Measurements from ENCODE around the gene SPIN2A. TPM values are rescaled to one million over a fixed set of nuclear protein-coding genes. Genes with fewer than 3 reads are reported as not detected.
"Not testable (repeated sequence)": the region's sequence is repeated elsewhere in the genome, so short reads cannot be mapped to it uniquely, and the experiment has no call there.

Gene SPIN2A
- total RNA-seq, 1 experiment from 2014 or later: 3.4 TPM

- no peaks in the 10 kb centered on the region for H3K27me3 ChIP-seq (replicated peaks; ENCODE audit: insufficient read depth, low read depth, low read length, poor library complexity)
- no peak overlapping the region for H3K4me3 ChIP-seq (ENCODE audit: low read depth, low read length, poor library complexity, severe bottlenecking)
- no TSS peak for BruUV-seq (replicated peaks)
- ChIA-PET CTCF (no interaction called here), POLR2A (ENCODE audit: low non-redundant PET) (no interaction called here)
- TF ChIP-seq CTCF (conservative IDR thresholded peaks at IDR 0.05; ENCODE audit: low read depth, low read length): no peak
- TF ChIP-seq EZH2 (IDR thresholded peaks at IDR 0.05; ENCODE audit: borderline replicate concordance, low read depth, low read length, poor library complexity, severe bottlenecking): no peak
- intact Hi-C loops (cut with micrococcal nuclease; ENCODE audit: unreplicated experiment): no loop called here
- no peak overlapping the region for H3K27ac ChIP-seq (ENCODE audit: low read depth, low read length, poor library complexity, severe bottlenecking)
- peak; percentile 56 for DNase-seq (ENCODE audit: low spot score)
- peaks cover 5% of the 10 kb centered on the region for H3K4me1 ChIP-seq (ENCODE audit: insufficient read depth, low read length, poor library complexity, severe bottlenecking)
- no peaks in the 10 kb centered on the region for H3K36me3 ChIP-seq (ENCODE audit: insufficient read depth, low read length, poor library complexity, severe bottlenecking)
- no peaks in the 10 kb centered on the region for H3K9me3 ChIP-seq (ENCODE audit: low read depth, low read length, poor library complexity, severe bottlenecking)
Observed at GRCh38 chrX:57104921-57105398, 32.2 kb downstream of the SPIN2A start.

GRCh38 chrX:57104406-57104805 lies 32.8 kb downstream of the SPIN2A start:
- CTCF ChIA-PET: interaction anchor here (0.6 kb wide), 1 partner anchor 371 kb away, joined by 3 read pairs; no protein-coding TSS in a partner anchor
- intact Hi-C loops (cut with micrococcal nuclease; ENCODE audit: unreplicated experiment): no loop called here
- H3K4me3 ChIP-seq (ENCODE audit: low read depth, low read length, poor library complexity, severe bottlenecking): no peak overlapping the region
- peak; percentile 4 for DNase-seq (ENCODE audit: low spot score)
- H3K36me3 ChIP-seq (ENCODE audit: insufficient read depth, low read length, poor library complexity, severe bottlenecking): no peaks in the 10 kb centered on the region
- H3K27ac ChIP-seq (ENCODE audit: low read depth, low read length, poor library complexity, severe bottlenecking): no peak overlapping the region
- H3K9me3 ChIP-seq (ENCODE audit: low read depth, low read length, poor library complexity, severe bottlenecking): no peaks in the 10 kb centered on the region
- no peaks in the 10 kb centered on the region for H3K27me3 ChIP-seq (replicated peaks; ENCODE audit: insufficient read depth, low read depth, low read length, poor library complexity)
- H3K4me1 ChIP-seq (ENCODE audit: insufficient read depth, low read length, poor library complexity, severe bottlenecking): peaks cover 5% of the 10 kb centered on the region
- POLR2A ChIA-PET (ENCODE audit: low non-redundant PET): no interaction called here
- BruUV-seq (replicated peaks): no TSS peak
- TF ChIP-seq EZH2 (IDR thresholded peaks at IDR 0.05; ENCODE audit: borderline replicate concordance, low read depth, low read length, poor library complexity, severe bottlenecking): no peak
- TF ChIP-seq CTCF (conservative IDR thresholded peaks at IDR 0.05; ENCODE audit: low read depth, low read length): 0 out of 2 replicates have a peak, but pooled peaks have one; percentile 22

- Histone ChIP-seq H3K36me3 (ENCODE audit: insufficient read depth, low read length, poor library complexity, severe bottlenecking) (no peaks in the 10 kb centered on the region), H3K27me3 (replicated peaks; ENCODE audit: insufficient read depth, low read depth, low read length, poor library complexity) (no peaks in the 10 kb centered on the region), H3K4me1 (ENCODE audit: insufficient read depth, low read length, poor library complexity, severe bottlenecking) (peaks cover 5% of the 10 kb centered on the region), H3K27ac (ENCODE audit: low read depth, low read length, poor library complexity, severe bottlenecking) (no peak overlapping the region), H3K4me3 (ENCODE audit: low read depth, low read length, poor library complexity, severe bottlenecking) (no peak overlapping the region), H3K9me3 (ENCODE audit: low read depth, low read length, poor library complexity, severe bottlenecking) (no peaks in the 10 kb centered on the region)
- CTCF ChIA-PET: no interaction called here
- POLR2A ChIA-PET (ENCODE audit: low non-redundant PET): no interaction called here
- intact Hi-C loops (cut with micrococcal nuclease; ENCODE audit: unreplicated experiment): no loop called here
- DNase-seq (ENCODE audit: low spot score): no peak
- BruUV-seq (replicated peaks): no TSS peak
- TF ChIP-seq CTCF (conservative IDR thresholded peaks at IDR 0.05; ENCODE audit: low read depth, low read length) (no peak), EZH2 (IDR thresholded peaks at IDR 0.05; ENCODE audit: borderline replicate concordance, low read depth, low read length, poor library complexity, severe bottlenecking) (no peak)
Observed at GRCh38 chrX:57103489-57103888, 33.7 kb downstream of the SPIN2A start.

- H3K4me1 ChIP-seq (ENCODE audit: insufficient read depth, low read length, poor library complexity, severe bottlenecking); H3K27ac ChIP-seq (ENCODE audit: low read depth, low read length, poor library complexity, severe bottlenecking); POLR2A ChIA-PET (ENCODE audit: low non-redundant PET); CTCF ChIA-PET; DNase-seq (ENCODE audit: low spot score); H3K27me3 ChIP-seq (replicated peaks; ENCODE audit: insufficient read depth, low read depth, low read length, poor library complexity); BruUV-seq (replicated peaks); H3K36me3 ChIP-seq (ENCODE audit: insufficient read depth, low read length, poor library complexity, severe bottlenecking); intact Hi-C loops (cut with micrococcal nuclease; ENCODE audit: unreplicated experiment); H3K4me3 ChIP-seq (ENCODE audit: low read depth, low read length, poor library complexity, severe bottlenecking); H3K9me3 ChIP-seq (ENCODE audit: low read depth, low read length, poor library complexity, severe bottlenecking): not testable (repeated sequence)
Observed at GRCh38 chrX:57102918-57103317, 34.3 kb downstream of the SPIN2A start.

Data from A673 (cell line).